Thyroid gland (tissue), 4 donors: ENCODE data around the gene APOOL. TPM values are rescaled to one million over a fixed set of nuclear protein-coding genes. Genes with fewer than 3 reads are reported as not detected.
"Not testable (repeated sequence)": the region's sequence is repeated elsewhere in the genome, so short reads cannot be mapped to it uniquely, and the experiment has no call there.

Experiments
- DNase-seq, 2 donors: peaks; one replicate each; pipeline ENCODE4 v3.0.0-alpha.2; 2019
- H3K27ac ChIP-seq, 3 donors: fragments of 200-600 bp; sonication (generic); 1 replicate in 2 of 3; 2 replicates in 1 of 3; pipeline ENCODE4 v1.5.1; 2016 to 2019; ENCODE audit warnings: mild to moderate bottlenecking in 1 of 3, moderate library complexity in 1 of 3
- H3K27me3 ChIP-seq: fragments of 200-600 bp; sonication (generic); one replicate; pipeline ENCODE4 v1.5.1; 2019
- H3K36me3 ChIP-seq, 2 donors: fragments of 200-600 bp; sonication (generic); one replicate each; pipeline ENCODE4 v1.5.1; 2016 to 2019
- H3K4me1 ChIP-seq, 2 donors: fragments of 200-600 bp; sonication (generic); one replicate each; pipeline ENCODE4 v1.5.1; 2017 to 2019
- H3K4me3 ChIP-seq, 3 donors: fragments of 200-600 bp; sonication (generic); replicated peaks in 1 of 3; 1 replicate in 2 of 3; 2 replicates in 1 of 3; pipeline ENCODE4 v1.5.1; 2016; ENCODE audit warnings: mild to moderate bottlenecking in 1 of 3
- H3K9me3 ChIP-seq: fragments of 200-600 bp; sonication (generic); one replicate; pipeline ENCODE4 v1.5.1; 2017
- POLR2A ChIP-seq, 2 donors: fragments of 450-650 bp; IDR thresholded peaks; one replicate each; pipeline ENCODE4 v1.6.1; 2017; ENCODE audit warnings: antibody characterized with exemption in 2 of 2, mild to moderate bottlenecking in 2 of 2, moderate library complexity in 1 of 2
- WGBS, 2 donors: methylation state at CpG; one replicate each; pipeline ENCODE4 v1.1.5; 2017; 5-methylcytosine and 5-hydroxymethylcytosine counted together
- intact Hi-C: fragments of 100-400 bp; cut with DNase I; formaldehyde crosslinking; loops from one replicate; pipeline ENCODE4 v1.15.1; 2023
- total RNA-seq, 4 donors: library from RNA; depleted of rRNA; stranded (reverse); fragments of >200 nt; gene quantifications; one replicate each; pipeline ENCODE4 v1.2.3, GENCODE V29; 2016
- TF ChIP-seq, protein P1 (sequence below), 6 experiments: fragments of 200-600 bp in 3 of 6; fragments of 450-650 bp in 3 of 6; sonication (generic) in 3 of 6; IDR thresholded peaks; one replicate each; pipeline ENCODE4 v1.5.1; 2016 to 2019; ENCODE audit warnings: antibody characterized with exemption in 6 of 6, mild to moderate bottlenecking in 2 of 6, inconsistent platforms in 1 of 6, moderate library complexity in 1 of 6

Gene APOOL
- total RNA-seq, 4 donors from 2014 or later: 13.4 to 21.6 (median 16.2) TPM

DNA sequence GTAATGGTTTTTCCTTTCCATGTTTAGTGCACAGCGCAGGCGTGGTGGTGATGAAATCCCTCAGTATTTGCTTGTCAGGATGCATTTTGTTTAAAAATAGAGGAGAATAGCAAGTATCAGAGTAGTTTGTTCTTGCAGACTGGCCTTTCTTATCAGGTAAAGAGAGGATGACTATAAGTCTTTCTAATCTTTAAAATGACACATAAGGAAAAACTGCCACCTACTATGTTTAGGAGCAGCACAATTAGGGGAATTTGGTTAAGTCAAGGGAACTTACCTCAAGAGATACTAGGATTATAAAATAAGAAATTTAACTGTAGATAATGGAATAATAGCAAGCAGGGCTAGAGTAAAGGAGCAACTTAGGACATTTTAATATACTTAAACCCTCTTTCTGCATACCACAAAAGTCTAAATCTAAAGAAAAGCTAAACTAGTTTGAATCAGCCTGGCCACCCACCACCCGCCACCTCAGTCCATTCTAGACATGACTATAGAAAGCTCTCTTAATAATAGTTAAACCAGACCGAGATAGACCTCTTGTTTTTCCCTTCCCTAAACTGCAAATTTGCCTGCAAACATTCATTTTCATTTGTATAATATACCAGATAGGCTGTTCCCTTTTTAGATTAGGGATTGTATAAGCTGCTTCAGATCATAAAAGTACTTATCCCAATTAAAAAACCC is 62.0 kb downstream of the APOOL start:
- no peaks in the 10 kb centered on the region for H3K9me3 ChIP-seq
- H3K4me1 ChIP-seq: no peaks in the 10 kb centered on the region
- no peaks in the 10 kb centered on the region for H3K27me3 ChIP-seq
- no peak overlapping the region for H3K27ac ChIP-seq
- 70 to 71% methylated on average over 4 of the region's 4 CpGs for WGBS, 2 donors
- no peaks in the 10 kb centered on the region for H3K36me3 ChIP-seq
- TF ChIP-seq, protein P1, sequence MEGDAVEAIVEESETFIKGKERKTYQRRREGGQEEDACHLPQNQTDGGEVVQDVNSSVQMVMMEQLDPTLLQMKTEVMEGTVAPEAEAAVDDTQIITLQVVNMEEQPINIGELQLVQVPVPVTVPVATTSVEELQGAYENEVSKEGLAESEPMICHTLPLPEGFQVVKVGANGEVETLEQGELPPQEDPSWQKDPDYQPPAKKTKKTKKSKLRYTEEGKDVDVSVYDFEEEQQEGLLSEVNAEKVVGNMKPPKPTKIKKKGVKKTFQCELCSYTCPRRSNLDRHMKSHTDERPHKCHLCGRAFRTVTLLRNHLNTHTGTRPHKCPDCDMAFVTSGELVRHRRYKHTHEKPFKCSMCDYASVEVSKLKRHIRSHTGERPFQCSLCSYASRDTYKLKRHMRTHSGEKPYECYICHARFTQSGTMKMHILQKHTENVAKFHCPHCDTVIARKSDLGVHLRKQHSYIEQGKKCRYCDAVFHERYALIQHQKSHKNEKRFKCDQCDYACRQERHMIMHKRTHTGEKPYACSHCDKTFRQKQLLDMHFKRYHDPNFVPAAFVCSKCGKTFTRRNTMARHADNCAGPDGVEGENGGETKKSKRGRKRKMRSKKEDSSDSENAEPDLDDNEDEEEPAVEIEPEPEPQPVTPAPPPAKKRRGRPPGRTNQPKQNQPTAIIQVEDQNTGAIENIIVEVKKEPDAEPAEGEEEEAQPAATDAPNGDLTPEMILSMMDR (IDR thresholded peaks at IDR 0.05): no peak
- no peak for TF ChIP-seq POLR2A (IDR thresholded peaks at IDR 0.05)
- DNase-seq: no peak
- no peak overlapping the region for H3K4me3 ChIP-seq
- intact Hi-C loops: no loop called here

GRCh38 chrX:85077247-85077646 is 73.6 kb downstream of the APOOL start:
- H3K27me3 ChIP-seq, H3K4me1 ChIP-seq, H3K9me3 ChIP-seq, DNase-seq, intact Hi-C loops, H3K36me3 ChIP-seq, H3K27ac ChIP-seq, H3K4me3 ChIP-seq: not testable (repeated sequence)
- WGBS, 2 donors: 100% methylated on average over 1 of the region's 1 CpG

- 74 to 83% methylated on average over 2 of the region's 2 CpGs for WGBS, 2 donors
- Histone ChIP-seq H3K27ac (no peak overlapping the region), H3K27me3 (no peaks in the 10 kb centered on the region), H3K36me3 (no peaks in the 10 kb centered on the region), H3K4me1 (no peaks in the 10 kb centered on the region), H3K9me3 (no peaks in the 10 kb centered on the region), H3K4me3 (no peak overlapping the region)
- TF ChIP-seq, protein P1 (IDR thresholded peaks at IDR 0.05): peak in 5 of 6 experiments; percentile 33 to 61 (median 57)
- TF ChIP-seq POLR2A (IDR thresholded peaks at IDR 0.05): no peak
- no peak for DNase-seq
- intact Hi-C loops: no loop called here
These were observed 81.2 kb downstream of the APOOL start for GRCh38 chrX:85084770-85085393.

- H3K36me3 ChIP-seq: no peaks in the 10 kb centered on the region
- H3K27me3 ChIP-seq: no peaks in the 10 kb centered on the region
- no peak for DNase-seq
- no peaks in the 10 kb centered on the region for H3K9me3 ChIP-seq
- H3K4me3 ChIP-seq: no peak overlapping the region
- intact Hi-C loops: no loop called here
- no peaks in the 10 kb centered on the region for H3K4me1 ChIP-seq
- WGBS, 2 donors: 98 to 100% methylated on average over 5 of the region's 5 CpGs
- no peak overlapping the region for H3K27ac ChIP-seq
- TF ChIP-seq, protein P1 (IDR thresholded peaks at IDR 0.05): no peak
- no peak for TF ChIP-seq POLR2A (IDR thresholded peaks at IDR 0.05)
These were observed 85.7 kb downstream of the APOOL start for GRCh38 chrX:85089321-85089840.

DNA sequence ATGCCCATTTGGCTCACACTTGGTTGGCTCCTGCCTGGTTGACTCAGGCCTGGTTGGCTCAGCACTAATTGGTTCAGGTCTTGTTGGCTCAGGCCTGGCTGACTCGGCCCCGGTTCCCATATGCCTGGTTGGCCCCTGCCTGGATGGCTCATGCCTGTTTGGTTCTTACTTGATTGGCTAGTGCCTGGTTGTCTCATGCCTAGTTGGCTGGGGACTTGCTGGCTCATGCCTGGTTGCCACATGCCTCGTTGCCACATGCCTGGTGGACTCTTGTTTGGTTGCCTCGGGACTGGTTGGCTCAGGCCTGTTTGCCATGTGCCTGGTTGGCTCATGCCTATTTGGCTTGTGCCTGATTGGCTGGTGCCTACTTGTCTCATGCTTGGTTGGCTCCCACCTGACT is 103.7 kb downstream of the APOOL start:
- H3K27ac ChIP-seq: no peak overlapping the region
- no peaks in the 10 kb centered on the region for H3K36me3 ChIP-seq
- intact Hi-C loops: no loop called here
- TF ChIP-seq, protein P1 (IDR thresholded peaks at IDR 0.05): no peak
- no peak for TF ChIP-seq POLR2A (IDR thresholded peaks at IDR 0.05)
- no CpG with 5 or more reads among the region's 4 CpGs for WGBS, 2 donors
- H3K9me3 ChIP-seq: no peaks in the 10 kb centered on the region
- H3K4me1 ChIP-seq: no peaks in the 10 kb centered on the region
- DNase-seq: no peak
- no peaks in the 10 kb centered on the region for H3K27me3 ChIP-seq
- no peak overlapping the region for H3K4me3 ChIP-seq
